Measurements from ENCODE around the gene AADACL3.
"Not testable (repeated sequence)": the region's sequence is repeated elsewhere in the genome, so short reads cannot be mapped to it uniquely, and the experiment has no call there.

Gene AADACL3, protein sequence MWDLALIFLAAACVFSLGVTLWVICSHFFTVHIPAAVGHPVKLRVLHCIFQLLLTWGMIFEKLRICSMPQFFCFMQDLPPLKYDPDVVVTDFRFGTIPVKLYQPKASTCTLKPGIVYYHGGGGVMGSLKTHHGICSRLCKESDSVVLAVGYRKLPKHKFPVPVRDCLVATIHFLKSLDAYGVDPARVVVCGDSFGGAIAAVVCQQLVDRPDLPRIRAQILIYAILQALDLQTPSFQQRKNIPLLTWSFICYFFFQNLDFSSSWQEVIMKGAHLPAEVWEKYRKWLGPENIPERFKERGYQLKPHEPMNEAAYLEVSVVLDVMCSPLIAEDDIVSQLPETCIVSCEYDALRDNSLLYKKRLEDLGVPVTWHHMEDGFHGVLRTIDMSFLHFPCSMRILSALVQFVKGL

DNA sequence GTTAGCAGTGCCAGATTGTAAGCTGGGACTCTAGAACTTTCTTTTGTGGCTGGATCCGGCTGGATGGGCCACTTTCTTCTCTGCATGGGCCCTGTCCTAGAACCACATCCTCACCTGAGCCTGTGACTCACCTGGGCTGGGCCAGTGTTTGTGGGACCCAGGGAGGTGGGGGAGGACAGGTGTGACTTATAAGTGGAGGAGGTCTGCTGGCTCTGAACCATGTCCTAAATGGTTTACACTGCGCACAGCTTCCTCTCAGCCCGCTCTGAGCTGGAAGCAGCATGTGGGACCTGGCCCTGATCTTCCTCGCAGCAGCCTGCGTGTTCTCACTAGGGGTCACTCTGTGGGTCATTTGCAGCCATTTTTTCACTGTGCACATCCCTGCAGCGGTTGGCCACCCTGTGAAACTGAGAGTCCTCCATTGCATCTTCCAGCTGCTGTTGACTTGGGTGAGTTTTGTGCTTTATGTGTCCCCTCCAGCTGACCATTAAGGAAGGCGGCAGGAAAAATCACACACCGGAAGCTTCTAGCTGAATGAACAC is at the start of gene AADACL3:
Gene AADACL3, plus strand, starts transcription at position 215 of the 542 bp plus-strand sequence. Its CDS starts 67 bp downstream, at position 282.
- DNase-seq (ENCODE audit: low read depth in 2 of 2), result no peak

DNA sequence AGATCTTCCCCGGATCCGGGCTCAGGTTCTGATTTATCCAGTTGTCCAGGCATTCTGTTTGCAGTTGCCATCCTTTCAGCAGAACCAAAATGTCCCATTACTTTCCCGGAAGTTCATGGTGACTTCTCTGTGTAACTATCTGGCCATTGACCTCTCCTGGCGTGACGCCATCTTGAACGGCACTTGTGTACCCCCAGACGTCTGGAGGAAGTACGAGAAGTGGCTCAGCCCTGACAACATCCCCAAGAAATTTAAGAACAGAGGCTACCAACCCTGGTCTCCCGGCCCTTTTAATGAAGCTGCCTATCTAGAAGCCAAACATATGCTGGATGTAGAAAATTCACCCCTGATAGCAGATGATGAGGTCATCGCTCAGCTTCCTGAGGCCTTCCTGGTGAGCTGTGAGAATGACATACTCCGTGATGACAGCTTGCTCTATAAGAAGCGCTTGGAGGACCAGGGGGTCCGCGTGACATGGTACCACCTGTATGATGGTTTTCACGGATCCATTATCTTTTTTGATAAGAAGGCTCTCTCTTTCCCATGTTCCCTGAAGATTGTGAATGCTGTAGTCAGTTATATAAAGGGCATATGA is 49.7 kb upstream of the AADACL3 start:
- no peak for DNase-seq (ENCODE audit: low read depth in 2 of 2)

DNA sequence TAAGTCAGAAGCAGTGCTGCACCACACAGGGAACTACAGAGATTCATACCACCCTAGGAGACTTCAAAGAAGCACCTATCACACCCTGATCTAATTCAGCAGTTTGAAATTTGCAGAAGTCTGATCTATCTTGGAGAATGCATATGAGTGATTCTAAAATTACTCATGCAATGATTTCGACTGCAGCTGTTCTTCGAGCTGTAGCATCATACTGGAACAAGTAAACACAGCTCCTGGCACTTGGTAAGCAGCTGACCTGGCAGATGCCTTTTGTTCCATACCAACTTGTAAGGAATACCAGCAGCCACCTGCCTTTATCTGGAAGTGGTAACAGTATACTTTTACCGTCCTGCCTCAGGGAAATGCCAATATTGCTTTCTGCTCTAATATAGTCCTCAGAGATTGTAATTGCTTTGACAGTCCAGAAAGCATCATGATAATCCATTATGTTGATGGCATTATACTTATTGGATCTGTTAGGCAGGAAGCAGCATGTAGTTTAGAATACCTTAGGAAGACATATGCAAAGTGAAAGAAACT is 46.3 kb upstream of the AADACL3 start:
- no peak for DNase-seq (ENCODE audit: low read depth in 2 of 2)

DNA sequence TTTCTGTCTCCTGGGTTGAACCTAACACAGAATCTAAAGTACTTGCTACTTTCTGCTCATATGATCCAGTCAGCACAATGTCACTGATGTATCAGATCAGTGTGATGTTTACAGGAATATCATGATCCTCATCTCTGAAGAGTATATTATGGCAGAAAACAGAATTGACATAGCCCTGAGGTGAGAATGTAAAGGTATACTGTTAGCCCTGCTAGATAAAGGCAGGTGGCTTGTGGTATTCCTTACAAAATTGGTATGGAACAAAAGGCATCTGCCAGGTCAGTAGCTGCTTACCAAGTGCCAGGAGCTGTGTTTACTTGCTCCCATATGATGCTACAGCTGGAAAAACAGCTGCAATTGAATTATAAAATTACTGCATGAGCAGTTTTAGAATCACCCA is 41.6 kb upstream of the AADACL3 start:
- DNase-seq (ENCODE audit: low read depth in 2 of 2), result no peak

DNA sequence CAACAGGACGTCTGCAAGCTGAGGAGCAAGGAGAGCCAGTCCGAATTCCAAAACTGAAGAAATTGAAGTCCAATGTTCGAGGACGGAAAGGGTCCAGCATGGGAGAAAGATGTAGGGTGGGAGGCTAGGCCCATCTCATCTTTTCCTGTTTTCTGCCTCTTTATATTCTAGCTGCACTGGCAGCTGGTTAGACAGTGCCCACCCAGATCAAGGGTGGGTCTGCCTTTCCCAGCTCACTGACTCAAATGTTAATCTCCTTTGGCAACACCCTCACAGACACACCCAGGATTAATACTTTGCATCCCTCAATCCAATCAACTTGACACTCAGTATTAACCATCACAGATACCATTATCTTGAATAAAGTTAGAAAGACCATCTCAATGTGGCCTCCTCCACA is 39.8 kb upstream of the AADACL3 start:
- DNase-seq (ENCODE audit: low read depth in 2 of 2), result not testable (repeated sequence)

DNA sequence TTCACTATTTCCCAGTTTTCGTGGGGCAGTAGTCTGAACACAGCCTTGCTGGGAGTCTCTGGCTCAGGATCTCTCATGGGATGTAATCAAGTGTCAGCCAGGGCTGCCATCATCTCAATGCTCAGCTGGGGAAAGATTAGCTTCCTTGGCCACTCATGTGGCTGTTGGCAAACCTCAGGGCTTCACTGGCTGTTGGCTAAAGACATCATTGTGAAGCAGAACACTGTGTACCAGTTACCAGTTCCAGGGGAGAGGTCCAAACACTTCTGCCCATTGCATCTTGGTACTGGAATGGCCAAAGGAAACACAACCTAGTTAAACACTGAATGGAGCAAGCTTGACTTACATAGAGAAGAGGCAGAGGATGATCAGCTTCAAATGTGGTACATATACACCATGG is 38.3 kb upstream of the AADACL3 start:
- no peak for DNase-seq (ENCODE audit: low read depth in 2 of 2)

DNA sequence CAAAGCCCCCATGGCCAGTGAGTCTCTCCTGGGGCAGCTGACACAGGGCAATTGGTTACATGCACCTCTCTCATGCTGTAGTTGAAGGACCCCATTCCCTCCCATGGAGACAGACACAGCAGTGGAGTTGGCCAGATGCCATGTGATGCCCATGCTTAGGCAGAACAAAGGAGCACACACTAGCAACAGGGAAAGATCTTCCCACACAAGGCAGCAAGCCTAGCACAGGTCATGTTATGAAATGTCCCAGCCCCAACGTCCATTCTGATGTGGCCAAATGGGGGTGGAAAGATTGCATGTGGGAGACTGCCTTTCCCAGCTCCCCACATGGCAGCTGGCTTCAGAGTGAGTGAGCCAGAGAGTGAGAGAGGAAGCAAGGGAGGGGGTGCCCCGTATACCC is 37.6 kb upstream of the AADACL3 start:
- no peak for DNase-seq (ENCODE audit: low read depth in 2 of 2)

DNA sequence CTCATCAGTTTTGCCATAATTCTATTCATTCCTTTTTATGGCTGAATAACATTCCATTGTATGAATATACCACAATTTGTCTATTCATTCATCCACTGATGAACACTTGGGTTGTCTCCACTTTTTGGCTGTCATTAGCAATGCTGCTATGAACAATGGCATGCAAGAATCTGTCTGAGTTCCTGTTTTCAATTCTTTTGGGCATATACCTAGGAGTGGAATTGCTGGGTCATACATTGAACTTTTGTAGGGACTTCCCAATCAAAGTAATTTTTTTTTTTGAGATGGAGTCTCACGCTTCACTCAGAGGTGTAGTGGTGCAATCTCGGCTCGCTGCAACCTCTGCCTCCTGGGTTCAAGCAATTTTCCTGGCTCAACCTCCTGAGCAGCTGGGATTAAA is 37.1 kb upstream of the AADACL3 start:
- no peak for DNase-seq (ENCODE audit: low read depth in 2 of 2)

DNA sequence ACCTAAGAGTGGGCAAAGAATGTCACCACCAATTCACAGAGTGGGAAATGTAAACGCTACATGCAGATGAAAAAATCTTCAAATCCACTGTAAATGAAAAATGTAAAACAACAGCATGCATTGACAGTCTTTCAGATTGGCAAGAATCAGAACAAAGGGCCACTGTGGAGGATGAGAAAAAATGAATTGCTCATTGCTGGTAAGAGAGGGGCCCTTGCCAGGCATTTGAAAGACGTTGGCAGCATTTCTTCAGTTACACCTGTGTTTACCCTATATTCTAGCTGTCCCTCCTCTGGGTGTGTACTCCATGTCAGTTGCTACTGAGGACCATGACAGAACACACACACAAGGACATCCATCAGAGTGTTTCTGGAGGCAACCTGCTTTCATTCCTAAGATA is 25.8 kb upstream of the AADACL3 start:
- DNase-seq (ENCODE audit: low read depth in 2 of 2), result no peak

DNA sequence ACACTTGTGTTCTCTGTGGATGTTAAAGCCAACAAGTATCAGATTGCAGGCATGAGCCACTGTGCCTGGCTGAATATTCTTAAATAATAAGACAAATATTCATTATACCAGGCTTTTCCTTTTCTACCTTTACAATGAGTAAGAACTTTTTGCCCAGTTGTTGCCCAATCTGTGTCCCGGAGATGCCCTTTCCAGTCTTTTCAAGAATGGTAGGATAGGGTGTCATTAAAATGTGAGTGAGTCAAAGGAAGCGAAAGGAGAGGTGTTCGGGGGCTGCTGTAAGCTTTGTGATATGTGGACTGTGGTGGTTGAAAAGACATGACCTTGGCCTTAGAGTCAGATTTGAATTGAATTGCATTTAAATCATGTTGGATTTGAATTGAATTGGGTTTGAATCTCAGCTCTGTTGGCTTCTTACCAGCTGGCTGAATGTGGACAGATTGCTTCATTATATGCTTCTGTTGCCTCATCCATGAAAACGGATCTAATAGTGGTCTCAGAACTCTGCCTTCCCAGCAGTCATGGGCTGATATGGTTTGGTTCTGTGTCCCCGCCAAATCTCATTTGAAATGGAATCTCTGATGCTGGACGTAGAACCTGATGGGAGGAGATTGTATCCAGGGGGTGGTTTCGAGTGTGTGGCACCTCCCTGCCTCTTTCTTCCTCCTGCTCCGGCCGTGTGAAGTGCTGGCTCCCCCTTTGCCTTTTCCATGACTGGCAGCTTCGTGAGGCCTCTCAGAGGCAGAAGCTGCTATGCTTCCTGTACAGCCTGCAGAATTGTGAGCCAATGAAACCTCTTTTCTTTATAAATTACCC is 22.7 kb upstream of the AADACL3 start:
- no peak for DNase-seq (ENCODE audit: low read depth in 2 of 2)

DNA sequence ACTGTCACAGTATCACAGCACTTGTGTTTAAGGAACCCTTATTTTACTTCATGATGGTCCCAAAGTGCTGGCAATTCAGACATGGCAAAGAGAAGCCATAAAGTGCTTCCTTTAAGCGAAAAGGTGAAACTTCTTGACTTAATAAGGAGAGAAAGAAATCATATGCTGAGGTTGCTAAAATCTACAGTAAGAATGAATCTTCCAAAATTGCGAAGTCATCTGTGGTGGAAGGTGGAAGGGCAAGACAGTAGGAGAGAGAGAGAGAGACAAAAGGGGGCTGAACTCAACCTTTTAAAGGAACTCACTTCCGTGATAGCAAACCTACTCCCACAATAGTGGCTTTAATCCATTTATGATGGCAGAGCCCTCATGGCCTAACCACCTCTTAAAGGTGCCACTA is 19.3 kb upstream of the AADACL3 start:
- no peak for DNase-seq (ENCODE audit: low read depth in 2 of 2)

DNA sequence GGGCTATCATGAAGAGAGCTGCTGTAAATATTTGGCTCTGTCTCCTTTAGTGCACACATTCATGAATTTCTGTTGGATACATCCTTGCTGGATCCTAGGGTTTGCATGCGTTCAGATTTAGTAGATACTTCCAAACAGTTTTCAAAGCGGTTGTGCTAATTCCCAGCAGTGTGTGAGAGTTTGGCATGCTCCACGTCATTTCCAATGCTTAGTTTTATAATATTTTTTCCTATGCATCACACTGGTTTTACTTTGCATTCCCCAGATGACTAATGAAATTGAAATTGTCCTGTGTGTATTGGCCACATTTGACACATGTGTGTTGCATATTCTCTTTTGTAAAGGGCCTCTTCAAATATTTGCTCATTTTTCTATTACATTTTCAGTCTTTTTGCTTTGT is 18.5 kb upstream of the AADACL3 start:
- DNase-seq (ENCODE audit: low read depth in 2 of 2), result no peak

DNA sequence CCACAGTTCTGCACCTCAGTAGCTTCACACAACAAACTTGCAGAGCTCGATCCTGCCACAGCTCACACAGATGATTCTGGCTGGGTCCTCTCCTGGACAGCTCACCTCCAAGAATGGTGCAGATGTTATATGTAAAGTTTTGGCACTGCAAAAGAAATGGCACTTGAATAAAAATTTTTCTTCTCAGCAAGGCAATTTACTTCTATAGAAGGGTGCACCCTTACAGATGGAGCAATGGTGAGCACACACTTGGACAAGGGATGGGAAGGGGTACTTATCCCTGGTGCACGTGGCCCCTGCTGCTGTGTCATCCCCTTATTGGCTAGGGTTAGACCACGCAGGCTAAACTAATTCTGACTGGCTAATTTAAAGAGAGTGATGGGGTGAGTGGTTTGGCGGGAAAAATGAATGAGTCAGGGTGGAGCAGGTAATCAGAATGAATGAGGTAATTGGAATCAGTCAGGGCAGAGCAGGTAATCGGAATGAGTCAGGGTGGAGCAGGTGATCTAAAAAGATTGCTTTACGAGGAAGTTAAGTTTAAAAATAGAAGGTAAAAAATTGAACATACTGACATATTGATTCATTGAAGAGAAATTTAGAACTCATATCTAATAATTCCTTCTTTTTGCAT is 12.0 kb upstream of the AADACL3 start:
- no peak for DNase-seq (ENCODE audit: low read depth in 2 of 2)

DNA sequence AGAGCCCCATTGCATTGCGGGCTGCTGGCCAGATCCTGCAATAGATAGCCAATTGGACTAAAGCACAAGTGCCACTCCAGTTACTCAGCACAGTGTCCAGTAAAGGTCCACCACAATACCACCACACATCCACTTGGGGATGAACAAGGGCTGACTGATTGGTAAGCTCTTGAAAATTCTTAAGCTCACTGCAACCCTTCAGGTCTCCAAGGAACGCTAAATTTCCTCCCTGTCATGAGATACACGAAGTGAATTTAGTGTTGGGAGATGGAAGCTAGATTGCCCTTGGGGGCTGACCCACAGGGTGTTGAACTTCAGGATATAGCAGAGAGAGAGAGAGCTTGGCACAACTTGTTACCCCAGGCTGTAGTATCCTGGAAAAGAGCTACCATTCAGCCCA is 9.8 kb upstream of the AADACL3 start:
- no peak for DNase-seq (ENCODE audit: low read depth in 2 of 2)

DNA sequence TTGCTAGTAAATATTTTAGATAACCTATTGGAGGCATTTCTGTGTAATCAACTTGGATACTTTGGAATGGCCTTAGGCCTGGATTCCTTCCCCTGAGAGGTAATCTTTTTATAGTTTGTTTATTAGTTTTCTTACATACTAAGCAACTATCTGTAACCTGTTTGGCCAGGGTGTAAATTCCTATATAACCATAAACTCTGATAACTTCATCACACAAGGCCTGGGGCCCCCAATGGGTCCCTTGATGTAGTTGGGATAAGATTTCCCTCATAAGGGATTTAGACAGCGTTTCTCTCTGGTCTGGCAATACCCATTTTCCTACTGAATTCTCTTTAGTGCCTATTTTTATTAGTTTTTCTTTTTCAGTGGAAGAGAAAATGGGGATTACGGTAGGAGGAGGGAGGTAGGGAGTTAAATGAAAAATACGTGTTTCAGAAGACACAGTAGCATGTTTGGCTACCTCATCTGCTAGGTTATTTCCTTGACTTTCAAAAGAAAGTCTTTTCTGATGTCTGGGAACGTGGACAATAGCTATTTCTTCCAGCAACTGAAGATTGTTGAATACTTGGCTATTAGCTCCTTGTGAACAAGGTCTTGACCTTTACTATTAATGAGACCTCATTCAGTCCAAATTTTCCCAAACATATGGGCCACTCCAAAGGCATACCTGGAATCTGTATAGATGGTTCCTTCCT is 7.4 kb upstream of the AADACL3 start:
- no peak for DNase-seq (ENCODE audit: low read depth in 2 of 2)

DNA sequence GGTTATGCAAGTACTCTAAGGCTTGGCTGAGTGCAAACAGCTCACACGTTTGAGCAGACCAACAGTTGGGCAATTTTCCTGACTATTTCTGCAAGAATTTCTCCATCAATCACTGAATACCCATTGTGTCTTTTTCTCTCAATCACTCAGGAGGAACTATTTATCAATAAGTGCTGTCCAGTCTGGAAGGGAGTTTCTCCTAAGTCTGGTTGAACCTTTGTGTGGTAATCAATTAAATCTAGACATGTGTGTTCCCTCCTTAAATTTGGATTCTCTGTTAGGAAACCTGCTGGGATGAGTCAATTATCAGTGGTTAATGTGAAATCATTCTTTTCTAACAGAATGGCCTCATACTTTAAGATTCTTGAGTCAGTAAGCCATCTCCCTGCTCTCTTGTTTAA is 6.8 kb upstream of the AADACL3 start:
- DNase-seq (ENCODE audit: low read depth in 2 of 2), result no peak

DNA sequence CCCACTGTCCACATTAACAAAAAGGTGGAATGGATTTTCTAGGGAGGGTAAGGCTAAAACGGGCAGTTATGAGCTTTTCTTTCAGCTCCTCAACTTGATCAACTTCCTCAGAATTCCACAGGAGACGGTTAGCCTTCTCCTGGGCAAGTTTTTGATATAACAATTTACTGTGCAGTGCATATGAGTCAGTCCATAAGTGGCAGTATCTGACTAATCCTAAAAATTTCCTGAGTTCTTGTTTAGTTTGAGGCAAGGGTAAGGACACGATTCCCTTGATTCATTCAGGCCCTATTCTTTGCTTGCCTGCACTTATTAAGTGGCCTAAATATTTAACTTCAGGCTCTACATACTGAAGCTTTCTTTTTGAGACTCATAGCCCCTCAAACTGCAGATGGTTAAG is 6.2 kb upstream of the AADACL3 start:
- no peak for DNase-seq (ENCODE audit: low read depth in 2 of 2)

DNA sequence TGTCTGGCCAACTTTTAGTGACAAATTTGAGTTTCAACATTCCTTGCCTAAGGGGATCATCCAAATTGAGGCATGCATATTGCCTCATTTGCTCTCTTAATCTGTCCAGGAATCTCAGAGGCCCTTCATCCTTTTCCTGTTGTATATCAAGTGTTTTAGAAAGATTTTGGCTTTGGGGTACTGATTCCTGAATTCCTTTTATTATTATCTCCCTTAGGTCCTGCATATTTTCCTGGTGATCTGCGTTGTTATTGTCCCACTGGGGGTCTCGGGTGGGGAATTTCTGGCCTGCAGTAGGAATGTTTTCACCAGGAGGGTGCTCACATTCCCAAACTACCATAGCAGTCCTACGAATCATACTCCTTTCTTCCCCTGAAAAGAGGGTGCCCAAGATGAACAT is 4.4 kb upstream of the AADACL3 start:
- no peak for DNase-seq (ENCODE audit: low read depth in 2 of 2)

DNA sequence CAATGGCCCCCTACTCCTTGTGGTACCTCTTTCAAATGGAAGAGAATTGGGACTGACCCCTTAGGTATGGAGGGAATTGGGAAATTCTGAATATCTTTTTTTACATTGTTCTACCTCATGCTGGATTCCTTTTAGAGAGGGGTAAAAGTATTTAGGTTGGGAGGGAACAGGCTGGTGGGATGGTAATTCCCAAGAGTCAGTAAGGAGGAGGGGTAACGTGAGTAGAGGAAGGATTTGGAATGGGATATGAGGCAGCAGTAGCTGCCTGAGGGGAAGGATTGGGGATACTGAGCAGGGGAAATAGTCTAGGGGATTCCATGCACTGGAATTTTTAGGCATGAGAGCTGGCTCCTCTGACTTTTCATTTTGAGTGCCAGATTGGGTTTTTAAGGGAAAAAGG is 3.8 kb upstream of the AADACL3 start:
- DNase-seq (ENCODE audit: low read depth in 2 of 2), result no peak

DNA sequence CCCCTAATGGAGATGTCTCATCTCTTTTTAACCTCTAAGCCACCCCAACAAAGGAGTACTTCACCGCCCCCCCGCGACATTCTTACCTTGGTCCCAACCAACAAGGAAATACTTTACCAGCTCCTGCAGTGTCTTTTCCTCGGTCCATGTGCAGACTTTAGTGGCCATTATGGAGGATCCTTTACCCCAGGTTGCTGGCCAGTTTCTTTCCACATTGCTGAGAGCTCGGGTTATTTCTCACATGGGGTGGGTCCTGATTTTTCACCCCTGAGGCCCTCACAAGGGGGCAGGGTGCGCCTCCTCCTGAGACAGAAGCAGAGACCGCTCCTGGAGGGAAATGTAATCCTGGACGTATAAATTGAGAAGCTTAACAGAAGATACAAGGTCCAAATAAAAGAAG is 3.0 kb upstream of the AADACL3 start:
- no peak for DNase-seq (ENCODE audit: low read depth in 2 of 2)

DNA sequence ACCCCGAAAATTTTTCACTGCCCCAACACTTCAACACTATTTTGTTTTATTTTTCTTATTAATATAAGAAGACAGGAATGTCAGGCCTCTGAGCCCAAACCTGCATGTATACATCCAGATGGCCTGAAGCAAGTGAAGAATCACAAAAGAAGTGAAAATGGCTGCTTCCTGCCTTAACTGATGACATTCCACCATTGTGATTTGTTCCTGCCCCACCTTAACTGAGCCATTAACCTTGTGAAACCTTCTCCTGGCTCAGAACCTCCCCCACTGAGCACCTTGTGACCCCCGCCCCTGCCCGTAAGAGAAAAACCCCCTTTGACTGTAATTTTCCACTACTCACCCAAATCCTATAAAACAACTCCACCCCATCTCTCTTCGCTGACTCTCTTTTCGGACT is 2.3 kb upstream of the AADACL3 start:
- not testable (repeated sequence) for DNase-seq (ENCODE audit: low read depth in 2 of 2)

All from activated CD8-positive, alpha-beta memory T cell treated with anti-CD3 and anti-CD28 coated beads for 4 hours (primary cell).